Left colon (tissue), 2 donors: ENCODE results near the gene SGSH. TPM values are rescaled to one million over a fixed set of nuclear protein-coding genes. Genes with fewer than 3 reads are reported as not detected.
"Not testable (repeated sequence)": the region's sequence is repeated elsewhere in the genome, so short reads cannot be mapped to it uniquely, and the experiment has no call there.

Experiments
- ATAC-seq: fragments of 200-7000 bp; cut with Tn5 transposase; one replicate; pipeline ENCODE4 v1.9.1; 2020; ENCODE audit warnings: mild to moderate bottlenecking, moderate library complexity
- DNase-seq, 2 donors: peaks; one replicate each; pipeline ENCODE4 v3.0.0-alpha.2; 2020
- intact Hi-C, 2 donors: fragments of 100-400 bp; cut with DNase I in 1 of 2; cut with micrococcal nuclease in 1 of 2; formaldehyde crosslinking; loops; one replicate each; pipeline versions ENCODE4 v1.11.2 to v1.14.0; 2022; cut with DNase I, micrococcal nuclease
- long read RNA-seq: library from polyadenylated mRNA; unstranded; transcript quantifications from one replicate; pipeline ENCODE4 v2.0.0, GENCODE V29; 2021
- total RNA-seq, 2 donors: library from RNA; stranded (reverse); fragmentation: NEBNext Ultra II Directional; extraction: Animal tissue kit (Norgen Biotek cat#: 25700); gene quantifications; one replicate each; pipeline ENCODE4 v1.2.1, GENCODE V29; 2021
- donor health status: DM: no; HTN: no; CAD: no.
- donor health status: DM: yes; HTN: yes; CAD: no.

The SGSH gene
- total RNA-seq: 10 to 100 TPM; 51.2 to 54.9 TPM
- long read RNA-seq, transcript SGSH-201 (8 exons, 2,784 nt): major isoform, 20 of 62 reads
- long read RNA-seq, partial matches to known transcripts: 36 of 62 reads
- long read RNA-seq, other reads (novel, unspliced or antisense): 6 of 62 reads

DNA sequence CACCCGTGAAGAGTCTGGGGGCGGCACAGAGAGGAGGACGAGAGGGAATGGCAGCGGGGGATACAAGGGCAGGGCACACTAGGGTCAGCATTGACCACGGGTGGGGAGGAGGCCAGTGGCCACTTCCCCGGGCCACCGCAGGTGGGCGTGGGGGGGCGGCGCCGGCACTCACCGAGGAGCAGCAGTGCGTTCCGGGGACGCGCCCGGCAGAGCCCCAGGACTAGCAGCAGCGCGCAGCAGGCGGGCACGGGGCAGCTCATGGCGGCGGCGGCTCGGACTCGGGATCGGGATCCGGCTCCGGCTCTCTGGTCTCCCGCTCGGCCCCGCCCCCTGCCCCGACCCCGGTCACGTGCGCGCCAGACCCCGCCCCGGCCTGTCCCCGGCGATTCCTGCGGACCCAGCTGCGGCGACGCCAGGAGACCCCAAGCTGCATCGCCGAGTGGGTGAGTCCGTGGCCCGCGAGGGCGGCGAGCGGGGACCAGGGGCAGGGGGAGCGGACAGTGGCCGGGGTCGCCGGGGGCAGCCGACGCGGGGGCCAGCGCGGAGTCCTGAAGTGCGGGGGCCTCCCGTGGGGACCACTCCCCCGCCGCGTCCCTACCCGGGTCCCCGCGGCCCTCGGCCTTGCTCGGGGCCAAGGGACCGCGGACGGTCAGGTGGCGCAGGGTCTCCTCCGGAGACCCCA is at the start of gene SGSH, which contains the start of gene SLC26A11:
SGSH (minus strand) TSS at position 280 of the 682 bp plus-strand sequence; CDS start at position 260, 20 bp downstream.
SLC26A11 (plus strand) TSS at position 374 of the 682 bp plus-strand sequence. CDS start 1,134 bp downstream, outside the sequence.
- intact Hi-C loops: no loop called here
- DNase-seq (peak; percentile 77 to 89), ATAC-seq (peak; percentile 94)

DNA sequence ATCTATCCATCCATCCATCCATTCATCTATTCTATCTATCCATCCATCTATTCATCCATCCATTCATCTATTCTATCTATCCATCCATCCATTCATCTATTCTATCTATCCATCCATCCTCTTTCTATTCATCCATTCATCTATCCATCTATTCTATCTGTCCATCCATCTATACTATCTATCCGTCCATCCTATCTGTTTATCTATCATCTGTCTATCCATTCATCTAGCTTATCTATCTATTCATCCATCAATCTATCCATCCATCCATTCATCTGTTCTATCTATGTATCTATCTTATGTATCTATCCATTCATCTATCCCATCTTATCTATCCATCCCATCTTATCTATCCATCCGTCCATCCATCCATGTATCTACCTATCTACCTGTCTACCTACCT is 49.3 kb upstream of the SGSH start:
- DNase-seq: no peak
- intact Hi-C loops: no loop called here
- no peak for ATAC-seq

DNA sequence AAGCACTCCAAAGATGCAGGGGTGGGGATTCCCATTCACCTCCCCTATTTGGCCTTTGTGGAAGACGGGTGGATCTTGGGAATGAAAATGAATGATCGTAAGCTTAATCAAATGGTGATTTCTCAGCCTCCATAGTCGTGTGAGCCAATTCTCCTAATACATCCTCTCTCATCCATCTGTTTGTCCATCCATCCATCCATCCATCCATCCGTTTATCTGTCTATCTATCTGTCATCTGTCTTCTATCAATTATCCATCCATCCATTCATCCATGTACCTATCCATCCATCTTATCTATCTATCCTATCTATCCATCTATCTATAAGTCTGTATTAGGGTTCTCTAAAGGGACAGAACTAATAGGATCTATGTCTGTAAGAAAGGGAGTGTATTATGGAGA is 48.3 kb upstream of the SGSH start:
- DNase-seq: no peak
- no peak for ATAC-seq
- intact Hi-C loops: no loop called here

DNA sequence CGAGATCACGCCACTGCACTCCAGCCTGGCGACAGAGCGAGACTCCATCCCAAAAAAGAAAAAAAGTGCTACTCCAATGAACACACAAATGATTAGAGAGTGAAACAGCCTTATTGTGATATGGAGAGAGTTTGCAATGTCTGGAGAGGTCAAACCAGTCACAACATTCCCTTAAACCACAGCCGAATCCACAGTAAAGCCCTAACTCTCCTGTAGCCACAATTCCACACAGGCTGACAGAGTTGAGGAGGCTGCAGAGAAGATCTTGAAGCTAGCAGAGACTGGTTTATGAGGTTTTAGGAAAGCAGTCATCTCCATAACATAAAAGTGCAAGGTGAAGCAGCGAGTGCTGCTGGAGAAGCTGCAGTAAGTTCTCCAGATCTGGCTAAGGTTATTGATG is 47.3 kb upstream of the SGSH start:
- no peak for DNase-seq
- ATAC-seq: no peak
- intact Hi-C loops: no loop called here

DNA sequence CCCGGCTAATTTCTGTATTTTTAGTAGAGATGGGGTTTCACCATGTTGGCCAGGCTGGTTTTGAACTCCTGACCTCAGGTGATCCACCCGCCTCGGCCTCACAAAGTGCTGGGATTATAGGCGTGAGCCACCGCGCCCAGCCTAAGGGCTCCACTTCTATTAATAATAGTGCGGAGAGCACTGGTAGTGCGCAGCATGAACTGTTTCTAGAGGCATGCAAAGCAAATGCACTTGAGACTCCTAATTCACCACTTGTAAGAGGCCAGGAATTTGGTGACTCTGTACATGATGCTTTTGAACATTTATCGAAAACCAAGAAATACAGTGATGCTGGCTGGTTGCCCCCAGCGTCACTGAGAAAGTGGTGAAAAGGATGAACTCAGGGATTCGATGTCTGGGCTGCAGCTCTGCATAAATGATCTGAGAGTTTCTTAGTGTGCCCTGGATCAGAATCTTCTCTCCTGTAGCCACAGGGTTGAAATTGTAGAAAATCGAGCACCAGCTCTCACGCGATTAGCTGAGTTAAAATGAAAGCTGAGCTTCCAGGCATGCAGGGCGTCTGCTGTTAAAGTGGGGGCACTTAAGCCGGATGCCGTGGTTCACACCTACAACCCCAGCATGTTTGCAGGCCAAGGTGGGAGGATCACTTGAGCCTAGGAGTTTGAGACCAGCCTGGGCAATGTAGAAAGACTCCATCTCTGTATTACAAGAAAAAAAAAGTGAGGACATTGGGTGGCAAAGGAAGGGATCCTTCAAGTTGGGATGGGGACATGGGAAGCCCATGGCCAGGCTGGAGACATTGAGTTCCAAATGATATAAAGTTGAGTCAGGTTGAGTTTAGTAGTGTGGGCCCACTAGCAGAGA is 45.3 kb upstream of the SGSH start:
- no peak for DNase-seq
- intact Hi-C loops: no loop called here
- no peak for ATAC-seq

GRCh38 chr17:80264205-80265075 is 44.3 kb upstream of the SGSH start:
- intact Hi-C loops: no loop called here
- peak in 1 of 2 donors; percentile 49 for DNase-seq

GRCh38 chr17:80263253-80264204 is 43.4 kb upstream of the SGSH start:
- DNase-seq (peak; percentile 92 to 95), ATAC-seq (peak; percentile 71)
- intact Hi-C loops: no loop called here

More at GRCh38 chr17:80264205-80265075, 44.3 kb upstream of the SGSH start:
- ATAC-seq: no peak

- intact Hi-C loops: no loop called here
- ATAC-seq (no peak), DNase-seq (peak in 1 of 2 donors; percentile 30)
These were observed 42.7 kb upstream of the SGSH start for GRCh38 chr17:80262775-80263244.

DNA sequence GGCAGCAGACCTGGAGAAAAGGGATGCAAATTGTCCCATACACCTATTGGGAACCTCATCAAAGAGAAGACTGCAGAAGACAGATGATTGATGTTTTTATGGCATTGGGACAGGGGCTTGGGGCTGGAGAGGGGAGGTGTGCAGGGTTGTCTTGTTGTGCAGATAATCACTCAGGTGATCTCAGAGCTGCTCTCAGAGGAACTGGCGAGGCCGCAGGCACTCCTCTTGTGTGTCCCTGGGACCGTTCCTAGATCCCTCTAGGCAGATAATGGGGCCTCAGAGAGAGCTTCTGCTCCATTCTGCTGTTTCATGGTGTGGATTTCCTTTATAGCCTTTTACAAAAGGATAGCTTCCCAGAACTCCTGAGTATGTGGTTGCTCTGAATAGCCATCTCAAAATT is 42.2 kb upstream of the SGSH start:
- intact Hi-C loops: no loop called here
- ATAC-seq: no peak
- no peak for DNase-seq

DNA sequence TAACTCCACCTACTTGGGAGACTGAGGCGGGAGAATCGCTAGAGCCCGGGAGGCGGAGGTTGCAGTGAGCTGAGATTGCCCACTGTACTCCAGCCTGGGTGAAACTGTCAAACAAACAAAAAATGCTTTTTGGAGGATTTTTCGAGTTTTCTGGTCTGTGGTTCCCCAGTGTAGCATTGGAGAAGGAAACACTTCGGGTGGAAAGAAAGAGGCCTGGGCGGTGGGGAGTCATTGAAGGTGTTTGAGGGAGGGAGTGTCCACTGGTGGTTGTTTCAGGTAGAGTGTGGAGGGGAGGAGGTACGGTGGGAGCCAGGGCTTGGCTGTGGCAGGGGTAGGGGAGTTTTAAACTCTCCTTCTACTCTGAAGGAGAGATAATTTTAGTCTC is 41.8 kb upstream of the SGSH start:
- DNase-seq (no peak), ATAC-seq (no peak)
- intact Hi-C loops: no loop called here

GRCh38 chr17:80261159-80261894 is 41.2 kb upstream of the SGSH start:
- intact Hi-C loops: no loop called here
- ATAC-seq: peak; percentile 30

GRCh38 chr17:80260791-80261158 is 40.6 kb upstream of the SGSH start, which contains the start of gene RNF213:
TSS of gene RNF213 (plus strand) at chr17:80260852. CDS start at chr17:80263682, 2,830 bp downstream.
- intact Hi-C loops: no loop called here
- peak; percentile 45 for ATAC-seq
- peak; percentile 57 to 75 for DNase-seq

More at GRCh38 chr17:80261159-80261894, 41.2 kb upstream of the SGSH start:
- DNase-seq: peak; percentile 69 to 73

DNA sequence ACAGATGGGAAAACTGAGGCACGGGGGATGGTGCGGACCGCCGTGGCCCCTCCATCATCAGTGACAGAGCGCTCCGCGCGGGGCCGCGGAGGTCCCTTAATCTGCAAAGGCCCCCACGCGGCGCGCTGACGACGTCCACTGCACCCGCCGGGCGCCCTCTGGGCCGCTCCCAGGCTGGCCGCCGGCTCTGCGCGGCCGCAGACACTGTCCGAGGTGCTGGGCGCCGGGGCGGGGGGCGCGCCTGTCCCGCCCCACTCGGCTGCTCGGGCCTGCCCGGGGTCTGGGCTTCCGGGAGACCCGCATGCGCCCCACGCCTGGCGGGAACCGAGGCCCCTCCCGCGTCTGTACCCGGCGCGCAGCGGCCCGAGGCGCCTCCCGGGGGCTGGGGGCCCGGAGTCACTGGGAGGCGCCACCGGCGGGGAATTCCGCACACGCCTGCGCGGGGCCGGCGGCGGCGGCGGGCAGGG is 40.0 kb upstream of the SGSH start:
- ATAC-seq: peak; percentile 60
- peak; percentile 72 to 79 for DNase-seq
- intact Hi-C loops: no loop called here

GRCh38 chr17:80259457-80260068 is 39.4 kb upstream of the SGSH start:
- intact Hi-C loops: no loop called here
- peak; percentile 44 to 49 for DNase-seq

DNA sequence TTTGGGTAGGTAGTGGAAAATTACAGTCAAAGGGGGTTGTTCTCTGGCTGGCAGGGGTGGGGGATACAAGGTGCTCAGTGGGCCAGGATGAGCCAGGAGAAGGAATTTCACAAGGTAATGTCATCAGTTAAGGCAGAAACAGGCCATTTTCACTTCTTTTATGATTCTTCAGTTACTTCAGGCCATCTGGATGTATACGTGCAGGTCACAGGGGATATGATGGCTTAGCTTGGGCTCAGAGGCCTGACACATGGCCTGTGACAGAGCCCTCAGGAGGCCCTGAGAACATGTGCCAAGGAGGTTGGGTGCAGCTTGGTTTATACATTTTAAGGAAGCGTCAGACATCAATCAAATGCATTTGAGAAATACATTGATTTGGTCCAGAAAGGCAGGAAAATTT is 38.2 kb upstream of the SGSH start:
- DNase-seq, intact Hi-C loops, ATAC-seq: not testable (repeated sequence)

More at GRCh38 chr17:80259457-80260068, 39.4 kb upstream of the SGSH start:
- ATAC-seq: no peak

- DNase-seq (peak; percentile 57 to 71), ATAC-seq (peak; percentile 55)
- intact Hi-C loops: no loop called here
These were observed 37.6 kb upstream of the SGSH start for GRCh38 chr17:80257716-80258213.
